Measurements from ENCODE around the gene PLK1. TPM values are rescaled to one million over a fixed set of nuclear protein-coding genes. Genes with fewer than 3 reads are reported as not detected.

The PLK1 gene
- total and polyA plus RNA-seq, 2 experiments from 2014 or later = 69.0 to 141 TPM

DNA sequence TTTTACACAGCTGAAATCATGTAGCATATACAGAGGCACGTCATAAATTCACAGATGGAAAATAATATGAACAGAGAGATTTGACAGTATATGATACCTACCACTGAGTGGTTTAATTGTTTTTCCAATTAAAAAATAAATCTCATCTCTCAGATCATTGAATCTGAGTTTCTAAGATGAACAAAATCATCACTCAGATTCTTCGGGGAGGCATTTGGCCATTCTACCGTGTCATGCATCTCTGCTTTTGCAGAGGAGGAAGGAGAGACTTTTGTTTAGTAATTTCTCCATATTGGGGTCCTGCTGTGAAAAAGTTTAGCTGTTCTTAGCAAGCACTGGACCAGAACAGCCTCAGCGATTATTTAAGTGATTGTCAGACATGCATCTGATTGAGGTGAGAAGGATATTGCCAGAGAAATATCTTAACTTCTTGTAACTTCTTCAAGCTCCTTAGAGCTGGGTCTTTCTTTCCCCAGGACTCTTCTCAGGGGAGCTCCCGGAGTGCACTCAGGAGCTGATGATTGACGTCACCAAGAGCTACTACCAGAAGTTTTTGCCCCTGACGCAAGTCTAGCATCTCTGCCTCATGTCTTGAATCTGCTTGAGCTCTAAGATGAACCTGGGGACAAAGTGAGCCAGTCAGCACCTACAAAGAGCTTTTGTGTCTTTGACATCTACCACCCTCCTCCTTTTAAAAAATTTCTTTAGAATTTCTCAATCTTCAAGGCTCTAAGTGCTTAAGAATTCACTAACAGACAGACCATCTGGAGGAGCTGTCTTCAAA is 11.9 kb upstream of the PLK1 start:
- Mint-ChIP-seq H3K27ac (no peak overlapping the region), H3K36me3 (ENCODE audit: low read depth) (peaks cover 47% of the 10 kb centered on the region), H3K27me3 (ENCODE audit: insufficient read depth, low read depth, poor library complexity) (no peaks in the 10 kb centered on the region), H3K9me3 (no peaks in the 10 kb centered on the region), H3K4me3 (no peak overlapping the region), H3K4me1 (no peaks in the 10 kb centered on the region)
- no peaks in the 10 kb centered on the region for H3K9me2 ChIP-seq (ENCODE audit: insufficient read depth)
- no peak overlapping the region for H2AFZ ChIP-seq
- no peak overlapping the region for H3K27ac ChIP-seq (ENCODE audit: low read depth)
- ATAC-seq (no peak), DNase-seq (ENCODE audit: low spot score) (no peak)
- H3K4me3 ChIP-seq = no peak overlapping the region
- H3K27me3 ChIP-seq (ENCODE audit: insufficient read depth) = no peaks in the 10 kb centered on the region
- H4K20me1 ChIP-seq (replicated peaks; ENCODE audit: insufficient read depth) = 0 out of 2 replicates have a peak, but pooled peaks cover 3% of the 10 kb centered on the region
- TF ChIP-seq, protein P1, sequence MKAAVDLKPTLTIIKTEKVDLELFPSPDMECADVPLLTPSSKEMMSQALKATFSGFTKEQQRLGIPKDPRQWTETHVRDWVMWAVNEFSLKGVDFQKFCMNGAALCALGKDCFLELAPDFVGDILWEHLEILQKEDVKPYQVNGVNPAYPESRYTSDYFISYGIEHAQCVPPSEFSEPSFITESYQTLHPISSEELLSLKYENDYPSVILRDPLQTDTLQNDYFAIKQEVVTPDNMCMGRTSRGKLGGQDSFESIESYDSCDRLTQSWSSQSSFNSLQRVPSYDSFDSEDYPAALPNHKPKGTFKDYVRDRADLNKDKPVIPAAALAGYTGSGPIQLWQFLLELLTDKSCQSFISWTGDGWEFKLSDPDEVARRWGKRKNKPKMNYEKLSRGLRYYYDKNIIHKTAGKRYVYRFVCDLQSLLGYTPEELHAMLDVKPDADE (IDR thresholded peaks at IDR 0.05) = no peak
- no peak for TF ChIP-seq NANOG (IDR thresholded peaks at IDR 0.05; ENCODE audit: borderline replicate concordance)
- no peak for TF ChIP-seq CREB1 (CRISPR knock-in tag; IDR thresholded peaks at IDR 0.05; ENCODE audit: low read depth)
- no peak for TF ChIP-seq ZNF114 (CRISPR knock-in tag; IDR thresholded peaks at IDR 0.05)
- no peak for TF ChIP-seq STAT1 (IDR thresholded peaks at IDR 0.05; ENCODE audit: unreplicated experiment)
- no peak for TF ChIP-seq EZH2phosphoT487 (IDR thresholded peaks at IDR 0.05; ENCODE audit: unreplicated experiment)
- no peak for TF ChIP-seq JUNB (IDR thresholded peaks at IDR 0.05; ENCODE audit: unreplicated experiment)
- TF ChIP-seq, protein P2, sequence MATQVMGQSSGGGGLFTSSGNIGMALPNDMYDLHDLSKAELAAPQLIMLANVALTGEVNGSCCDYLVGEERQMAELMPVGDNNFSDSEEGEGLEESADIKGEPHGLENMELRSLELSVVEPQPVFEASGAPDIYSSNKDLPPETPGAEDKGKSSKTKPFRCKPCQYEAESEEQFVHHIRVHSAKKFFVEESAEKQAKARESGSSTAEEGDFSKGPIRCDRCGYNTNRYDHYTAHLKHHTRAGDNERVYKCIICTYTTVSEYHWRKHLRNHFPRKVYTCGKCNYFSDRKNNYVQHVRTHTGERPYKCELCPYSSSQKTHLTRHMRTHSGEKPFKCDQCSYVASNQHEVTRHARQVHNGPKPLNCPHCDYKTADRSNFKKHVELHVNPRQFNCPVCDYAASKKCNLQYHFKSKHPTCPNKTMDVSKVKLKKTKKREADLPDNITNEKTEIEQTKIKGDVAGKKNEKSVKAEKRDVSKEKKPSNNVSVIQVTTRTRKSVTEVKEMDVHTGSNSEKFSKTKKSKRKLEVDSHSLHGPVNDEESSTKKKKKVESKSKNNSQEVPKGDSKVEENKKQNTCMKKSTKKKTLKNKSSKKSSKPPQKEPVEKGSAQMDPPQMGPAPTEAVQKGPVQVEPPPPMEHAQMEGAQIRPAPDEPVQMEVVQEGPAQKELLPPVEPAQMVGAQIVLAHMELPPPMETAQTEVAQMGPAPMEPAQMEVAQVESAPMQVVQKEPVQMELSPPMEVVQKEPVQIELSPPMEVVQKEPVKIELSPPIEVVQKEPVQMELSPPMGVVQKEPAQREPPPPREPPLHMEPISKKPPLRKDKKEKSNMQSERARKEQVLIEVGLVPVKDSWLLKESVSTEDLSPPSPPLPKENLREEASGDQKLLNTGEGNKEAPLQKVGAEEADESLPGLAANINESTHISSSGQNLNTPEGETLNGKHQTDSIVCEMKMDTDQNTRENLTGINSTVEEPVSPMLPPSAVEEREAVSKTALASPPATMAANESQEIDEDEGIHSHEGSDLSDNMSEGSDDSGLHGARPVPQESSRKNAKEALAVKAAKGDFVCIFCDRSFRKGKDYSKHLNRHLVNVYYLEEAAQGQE (IDR thresholded peaks at IDR 0.05; ENCODE audit: unreplicated experiment) = no peak
- no peak for TF ChIP-seq EZH2 (IDR thresholded peaks at IDR 0.05; ENCODE audit: low read depth, unreplicated experiment)
- TF ChIP-seq, protein P3, sequence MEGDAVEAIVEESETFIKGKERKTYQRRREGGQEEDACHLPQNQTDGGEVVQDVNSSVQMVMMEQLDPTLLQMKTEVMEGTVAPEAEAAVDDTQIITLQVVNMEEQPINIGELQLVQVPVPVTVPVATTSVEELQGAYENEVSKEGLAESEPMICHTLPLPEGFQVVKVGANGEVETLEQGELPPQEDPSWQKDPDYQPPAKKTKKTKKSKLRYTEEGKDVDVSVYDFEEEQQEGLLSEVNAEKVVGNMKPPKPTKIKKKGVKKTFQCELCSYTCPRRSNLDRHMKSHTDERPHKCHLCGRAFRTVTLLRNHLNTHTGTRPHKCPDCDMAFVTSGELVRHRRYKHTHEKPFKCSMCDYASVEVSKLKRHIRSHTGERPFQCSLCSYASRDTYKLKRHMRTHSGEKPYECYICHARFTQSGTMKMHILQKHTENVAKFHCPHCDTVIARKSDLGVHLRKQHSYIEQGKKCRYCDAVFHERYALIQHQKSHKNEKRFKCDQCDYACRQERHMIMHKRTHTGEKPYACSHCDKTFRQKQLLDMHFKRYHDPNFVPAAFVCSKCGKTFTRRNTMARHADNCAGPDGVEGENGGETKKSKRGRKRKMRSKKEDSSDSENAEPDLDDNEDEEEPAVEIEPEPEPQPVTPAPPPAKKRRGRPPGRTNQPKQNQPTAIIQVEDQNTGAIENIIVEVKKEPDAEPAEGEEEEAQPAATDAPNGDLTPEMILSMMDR (conservative IDR thresholded peaks at IDR 0.05; ENCODE audit: low read depth in 2 of 2) = no peak
- no peak for TF ChIP-seq ZNF331 (CRISPR knock-in tag; IDR thresholded peaks at IDR 0.05; ENCODE audit: low read depth)
- TF ChIP-seq POLR2AphosphoS5 (IDR thresholded peaks at IDR 0.05; ENCODE audit: low read depth) = no peak
- TF ChIP-seq, protein P4, sequence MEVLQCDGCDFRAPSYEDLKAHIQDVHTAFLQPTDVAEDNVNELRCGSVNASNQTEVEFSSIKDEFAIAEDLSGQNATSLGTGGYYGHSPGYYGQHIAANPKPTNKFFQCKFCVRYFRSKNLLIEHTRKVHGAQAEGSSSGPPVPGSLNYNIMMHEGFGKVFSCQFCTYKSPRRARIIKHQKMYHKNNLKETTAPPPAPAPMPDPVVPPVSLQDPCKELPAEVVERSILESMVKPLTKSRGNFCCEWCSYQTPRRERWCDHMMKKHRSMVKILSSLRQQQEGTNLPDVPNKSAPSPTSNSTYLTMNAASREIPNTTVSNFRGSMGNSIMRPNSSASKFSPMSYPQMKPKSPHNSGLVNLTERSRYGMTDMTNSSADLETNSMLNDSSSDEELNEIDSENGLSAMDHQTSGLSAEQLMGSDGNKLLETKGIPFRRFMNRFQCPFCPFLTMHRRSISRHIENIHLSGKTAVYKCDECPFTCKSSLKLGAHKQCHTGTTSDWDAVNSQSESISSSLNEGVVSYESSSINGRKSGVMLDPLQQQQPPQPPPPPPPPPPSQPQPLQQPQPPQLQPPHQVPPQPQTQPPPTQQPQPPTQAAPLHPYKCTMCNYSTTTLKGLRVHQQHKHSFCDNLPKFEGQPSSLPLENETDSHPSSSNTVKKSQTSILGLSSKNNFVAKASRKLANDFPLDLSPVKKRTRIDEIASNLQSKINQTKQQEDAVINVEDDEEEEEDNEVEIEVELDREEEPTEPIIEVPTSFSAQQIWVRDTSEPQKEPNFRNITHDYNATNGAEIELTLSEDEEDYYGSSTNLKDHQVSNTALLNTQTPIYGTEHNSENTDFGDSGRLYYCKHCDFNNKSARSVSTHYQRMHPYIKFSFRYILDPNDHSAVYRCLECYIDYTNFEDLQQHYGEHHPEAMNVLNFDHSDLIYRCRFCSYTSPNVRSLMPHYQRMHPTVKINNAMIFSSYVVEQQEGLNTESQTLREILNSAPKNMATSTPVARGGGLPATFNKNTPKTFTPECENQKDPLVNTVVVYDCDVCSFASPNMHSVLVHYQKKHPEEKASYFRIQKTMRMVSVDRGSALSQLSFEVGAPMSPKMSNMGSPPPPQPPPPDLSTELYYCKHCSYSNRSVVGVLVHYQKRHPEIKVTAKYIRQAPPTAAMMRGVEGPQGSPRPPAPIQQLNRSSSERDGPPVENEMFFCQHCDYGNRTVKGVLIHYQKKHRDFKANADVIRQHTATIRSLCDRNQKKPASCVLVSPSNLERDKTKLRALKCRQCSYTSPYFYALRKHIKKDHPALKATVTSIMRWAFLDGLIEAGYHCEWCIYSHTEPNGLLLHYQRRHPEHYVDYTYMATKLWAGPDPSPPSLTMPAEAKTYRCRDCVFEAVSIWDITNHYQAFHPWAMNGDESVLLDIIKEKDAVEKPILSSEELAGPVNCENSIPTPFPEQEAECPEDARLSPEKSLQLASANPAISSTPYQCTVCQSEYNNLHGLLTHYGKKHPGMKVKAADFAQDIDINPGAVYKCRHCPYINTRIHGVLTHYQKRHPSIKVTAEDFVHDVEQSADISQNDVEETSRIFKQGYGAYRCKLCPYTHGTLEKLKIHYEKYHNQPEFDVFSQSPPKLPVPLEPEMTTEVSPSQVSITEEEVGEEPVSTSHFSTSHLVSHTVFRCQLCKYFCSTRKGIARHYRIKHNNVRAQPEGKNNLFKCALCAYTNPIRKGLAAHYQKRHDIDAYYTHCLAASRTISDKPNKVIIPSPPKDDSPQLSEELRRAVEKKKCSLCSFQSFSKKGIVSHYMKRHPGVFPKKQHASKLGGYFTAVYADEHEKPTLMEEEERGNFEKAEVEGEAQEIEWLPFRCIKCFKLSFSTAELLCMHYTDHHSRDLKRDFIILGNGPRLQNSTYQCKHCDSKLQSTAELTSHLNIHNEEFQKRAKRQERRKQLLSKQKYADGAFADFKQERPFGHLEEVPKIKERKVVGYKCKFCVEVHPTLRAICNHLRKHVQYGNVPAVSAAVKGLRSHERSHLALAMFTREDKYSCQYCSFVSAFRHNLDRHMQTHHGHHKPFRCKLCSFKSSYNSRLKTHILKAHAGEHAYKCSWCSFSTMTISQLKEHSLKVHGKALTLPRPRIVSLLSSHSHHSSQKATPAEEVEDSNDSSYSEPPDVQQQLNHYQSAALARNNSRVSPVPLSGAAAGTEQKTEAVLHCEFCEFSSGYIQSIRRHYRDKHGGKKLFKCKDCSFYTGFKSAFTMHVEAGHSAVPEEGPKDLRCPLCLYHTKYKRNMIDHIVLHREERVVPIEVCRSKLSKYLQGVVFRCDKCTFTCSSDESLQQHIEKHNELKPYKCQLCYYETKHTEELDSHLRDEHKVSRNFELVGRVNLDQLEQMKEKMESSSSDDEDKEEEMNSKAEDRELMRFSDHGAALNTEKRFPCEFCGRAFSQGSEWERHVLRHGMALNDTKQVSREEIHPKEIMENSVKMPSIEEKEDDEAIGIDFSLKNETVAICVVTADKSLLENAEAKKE (CRISPR knock-in tag; IDR thresholded peaks at IDR 0.05) = no peak
- H3K36me3 ChIP-seq (ENCODE audit: insufficient read depth) = peaks cover 22% of the 10 kb centered on the region; the same call in 1 of the 2 replicates
- no peaks in the 10 kb centered on the region for H3K79me2 ChIP-seq (replicated peaks; ENCODE audit: insufficient read depth)
- H3K4me1 ChIP-seq (ENCODE audit: insufficient read depth) = no peaks in the 10 kb centered on the region
- no peak overlapping the region for H3K4me2 ChIP-seq
- H3F3A ChIP-seq (replicated peaks; ENCODE audit: low read depth) = no peaks in the 10 kb centered on the region
